HL-60 (cell line): ENCODE data around the gene SYNGR3.
A peak's percentile ranks its signal among the peaks of the same experiment; 100 is the strongest.

Experiments
- DNase-seq, 2 experiments: peaks; one replicate each; pipeline ENCODE4 v3.0.0-alpha.2; 2010 to 2020; ENCODE audit warnings: low read depth in 1 of 2, low spot score in 1 of 2
- H3K27ac ChIP-seq: fragments of 250-450 bp; sonication (Bioruptor Pico); replicated peaks from 2 replicates; pipeline ENCODE4 v1.5.1; 2020; ENCODE audit warnings: mild to moderate bottlenecking, moderate library complexity
- H3K27me3 ChIP-seq: fragments of 250-450 bp; sonication (Bioruptor Pico); 2 replicates; pipeline ENCODE4 v1.5.1; 2021; ENCODE audit warnings: mild to moderate bottlenecking, moderate library complexity; ENCODE audit not compliant: insufficient read depth, poor library complexity, severe bottlenecking
- H3K4me3 ChIP-seq: replicated peaks from 2 replicates; pipeline ENCODE4 v1.5.1; 2011; ENCODE audit warnings: mild to moderate bottlenecking, control low read depth, low read length; ENCODE audit not compliant: insufficient read depth
- GABPA ChIP-seq: IDR thresholded peaks from 2 replicates; pipeline ENCODE4 v1.6.1; 2012; ENCODE audit warnings: low read depth
- POLR2AphosphoS5 ChIP-seq: IDR thresholded peaks from 2 replicates; pipeline ENCODE4 v1.6.1; 2012; ENCODE audit warnings: low read depth
- SPI1 ChIP-seq: IDR thresholded peaks from 2 replicates; pipeline ENCODE4 v1.6.1; 2012; ENCODE audit warnings: low read depth, mild to moderate bottlenecking, borderline replicate concordance
- TF ChIP-seq, protein P1 (sequence below): IDR thresholded peaks from 2 replicates; pipeline ENCODE4 v1.6.1; 2012; ENCODE audit warnings: low read depth; ENCODE audit not compliant: insufficient replicate concordance
- TF ChIP-seq, protein P2 (sequence below): IDR thresholded peaks from one replicate; pipeline ENCODE4 v1.5.1; 2011; ENCODE audit warnings: low read length, control low read depth, inconsistent platforms; ENCODE audit not compliant: insufficient read depth

SYNGR3 gene

DNA sequence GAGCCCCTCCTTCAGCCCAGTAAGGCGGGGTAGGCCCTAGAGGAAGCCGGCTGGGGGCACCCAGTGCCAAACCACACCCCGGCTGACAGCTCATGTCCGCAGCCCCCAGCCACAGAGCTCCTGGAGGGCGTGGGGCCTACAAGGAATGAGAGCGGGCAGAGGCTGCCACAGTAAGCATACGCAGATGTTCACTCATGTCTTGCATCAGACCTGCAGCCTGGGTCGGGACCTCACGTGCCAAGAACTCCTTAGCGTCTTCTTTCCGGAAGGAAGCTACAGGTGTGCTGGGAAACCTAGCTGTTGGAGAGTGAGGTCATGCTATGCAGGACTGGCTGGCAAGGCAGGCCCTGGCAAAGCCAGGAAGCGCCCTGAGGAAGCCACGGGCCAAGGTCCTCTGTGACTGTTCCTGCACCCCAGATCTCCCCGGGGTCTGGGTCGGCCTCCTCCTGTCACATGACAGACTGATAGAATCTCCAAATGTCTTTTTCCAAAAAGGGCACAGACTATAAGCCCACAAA, 18.3 kb downstream of the SYNGR3 start:
- TF ChIP-seq, protein P1, sequence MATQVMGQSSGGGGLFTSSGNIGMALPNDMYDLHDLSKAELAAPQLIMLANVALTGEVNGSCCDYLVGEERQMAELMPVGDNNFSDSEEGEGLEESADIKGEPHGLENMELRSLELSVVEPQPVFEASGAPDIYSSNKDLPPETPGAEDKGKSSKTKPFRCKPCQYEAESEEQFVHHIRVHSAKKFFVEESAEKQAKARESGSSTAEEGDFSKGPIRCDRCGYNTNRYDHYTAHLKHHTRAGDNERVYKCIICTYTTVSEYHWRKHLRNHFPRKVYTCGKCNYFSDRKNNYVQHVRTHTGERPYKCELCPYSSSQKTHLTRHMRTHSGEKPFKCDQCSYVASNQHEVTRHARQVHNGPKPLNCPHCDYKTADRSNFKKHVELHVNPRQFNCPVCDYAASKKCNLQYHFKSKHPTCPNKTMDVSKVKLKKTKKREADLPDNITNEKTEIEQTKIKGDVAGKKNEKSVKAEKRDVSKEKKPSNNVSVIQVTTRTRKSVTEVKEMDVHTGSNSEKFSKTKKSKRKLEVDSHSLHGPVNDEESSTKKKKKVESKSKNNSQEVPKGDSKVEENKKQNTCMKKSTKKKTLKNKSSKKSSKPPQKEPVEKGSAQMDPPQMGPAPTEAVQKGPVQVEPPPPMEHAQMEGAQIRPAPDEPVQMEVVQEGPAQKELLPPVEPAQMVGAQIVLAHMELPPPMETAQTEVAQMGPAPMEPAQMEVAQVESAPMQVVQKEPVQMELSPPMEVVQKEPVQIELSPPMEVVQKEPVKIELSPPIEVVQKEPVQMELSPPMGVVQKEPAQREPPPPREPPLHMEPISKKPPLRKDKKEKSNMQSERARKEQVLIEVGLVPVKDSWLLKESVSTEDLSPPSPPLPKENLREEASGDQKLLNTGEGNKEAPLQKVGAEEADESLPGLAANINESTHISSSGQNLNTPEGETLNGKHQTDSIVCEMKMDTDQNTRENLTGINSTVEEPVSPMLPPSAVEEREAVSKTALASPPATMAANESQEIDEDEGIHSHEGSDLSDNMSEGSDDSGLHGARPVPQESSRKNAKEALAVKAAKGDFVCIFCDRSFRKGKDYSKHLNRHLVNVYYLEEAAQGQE, result no peak
- TF ChIP-seq, protein P2, sequence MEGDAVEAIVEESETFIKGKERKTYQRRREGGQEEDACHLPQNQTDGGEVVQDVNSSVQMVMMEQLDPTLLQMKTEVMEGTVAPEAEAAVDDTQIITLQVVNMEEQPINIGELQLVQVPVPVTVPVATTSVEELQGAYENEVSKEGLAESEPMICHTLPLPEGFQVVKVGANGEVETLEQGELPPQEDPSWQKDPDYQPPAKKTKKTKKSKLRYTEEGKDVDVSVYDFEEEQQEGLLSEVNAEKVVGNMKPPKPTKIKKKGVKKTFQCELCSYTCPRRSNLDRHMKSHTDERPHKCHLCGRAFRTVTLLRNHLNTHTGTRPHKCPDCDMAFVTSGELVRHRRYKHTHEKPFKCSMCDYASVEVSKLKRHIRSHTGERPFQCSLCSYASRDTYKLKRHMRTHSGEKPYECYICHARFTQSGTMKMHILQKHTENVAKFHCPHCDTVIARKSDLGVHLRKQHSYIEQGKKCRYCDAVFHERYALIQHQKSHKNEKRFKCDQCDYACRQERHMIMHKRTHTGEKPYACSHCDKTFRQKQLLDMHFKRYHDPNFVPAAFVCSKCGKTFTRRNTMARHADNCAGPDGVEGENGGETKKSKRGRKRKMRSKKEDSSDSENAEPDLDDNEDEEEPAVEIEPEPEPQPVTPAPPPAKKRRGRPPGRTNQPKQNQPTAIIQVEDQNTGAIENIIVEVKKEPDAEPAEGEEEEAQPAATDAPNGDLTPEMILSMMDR, result no peak
- TF ChIP-seq POLR2AphosphoS5 (peak; percentile 72), GABPA (no peak)
- Histone ChIP-seq H3K27ac (peak overlapping the region; percentile 64), H3K4me3 (peak overlapping the region; percentile 63), H3K27me3 (no peaks in the 10 kb centered on the region)
- DNase-seq, result peak; percentile 82 to 98

DNA sequence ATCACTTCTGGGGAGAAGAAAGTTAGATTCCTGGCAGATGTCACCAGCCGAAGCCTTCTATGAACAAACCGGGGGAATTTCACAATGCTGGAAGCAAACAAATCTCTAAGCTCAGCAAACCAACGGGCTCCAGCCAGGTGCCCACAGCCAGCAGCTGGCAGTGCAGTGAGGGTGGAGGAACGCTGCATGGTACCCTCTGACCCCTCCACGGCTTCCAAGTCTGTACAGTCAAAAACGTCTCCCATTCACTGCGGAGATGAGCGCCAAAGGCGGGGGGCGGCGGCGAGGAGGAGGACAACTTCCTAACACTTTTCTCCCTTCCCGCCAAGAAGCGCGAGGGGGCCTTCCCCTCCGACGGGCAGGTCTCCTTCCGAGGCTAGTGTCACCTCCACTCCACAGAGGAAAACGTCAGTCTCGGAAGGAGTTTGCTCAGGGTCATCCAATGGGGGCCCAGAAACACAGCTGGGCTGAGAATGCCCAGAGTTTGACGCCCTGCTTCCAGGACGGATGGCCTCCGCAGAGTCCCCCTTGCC, 18.9 kb downstream of the SYNGR3 start:
- Histone ChIP-seq H3K27ac (peak overlapping the region; percentile 64), H3K4me3 (peak overlapping the region; percentile 63), H3K27me3 (no peaks in the 10 kb centered on the region)
- peak in 1 of 2 experiments; percentile 65 for DNase-seq
- no peak for TF ChIP-seq SPI1
- 0 out of 2 replicates have a peak, but pooled peaks have one; percentile 5 for TF ChIP-seq GABPA
- no peak for TF ChIP-seq POLR2AphosphoS5
- TF ChIP-seq, protein P2, result no peak
- TF ChIP-seq, protein P1, result peak; percentile 23

DNA sequence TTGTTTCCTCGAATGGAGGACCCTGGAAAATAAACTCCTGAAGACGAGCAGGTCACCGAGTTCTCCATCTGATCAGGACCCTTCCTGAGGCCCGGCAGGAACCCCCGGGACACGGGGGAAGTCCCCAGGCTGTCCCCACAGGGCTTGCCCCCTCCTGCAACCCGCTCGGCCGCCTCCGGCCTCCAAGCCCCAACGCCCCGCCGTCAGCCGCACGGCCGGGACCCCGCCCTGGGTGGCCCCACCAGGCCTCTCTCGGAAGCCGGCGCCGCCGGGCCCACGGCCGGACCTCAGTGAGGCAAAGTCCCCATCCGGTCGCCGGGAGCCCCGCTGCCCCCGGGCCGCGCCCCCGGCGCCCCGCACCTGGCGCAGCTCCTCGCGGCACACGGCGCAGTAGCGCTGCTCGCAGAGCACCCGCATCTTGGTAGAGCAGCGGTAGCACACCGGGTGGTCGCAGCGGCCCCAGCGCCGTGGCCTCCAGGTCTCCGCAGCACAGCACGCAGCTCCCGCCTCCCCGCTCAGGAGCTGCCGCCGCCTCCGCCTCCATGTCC, 19.5 kb downstream of the SYNGR3 start:
- TF ChIP-seq GABPA (no peak), POLR2AphosphoS5 (no peak), SPI1 (no peak)
- TF ChIP-seq, protein P2, result no peak
- TF ChIP-seq, protein P1, result no peak
- H3K27ac ChIP-seq, result peak overlapping the region; percentile 64
- no peaks in the 10 kb centered on the region for H3K27me3 ChIP-seq
- H3K4me3 ChIP-seq, result peak overlapping the region; percentile 63
- no peak for DNase-seq
